Upper lobe of left lung (tissue), 6 donors: ENCODE measurements around the gene HPD. TPM values are rescaled to one million over a fixed set of nuclear protein-coding genes. Genes with fewer than 3 reads are reported as not detected.

Source experiments
- ATAC-seq, 2 donors: fragments of 200-7000 bp; cut with Tn5 transposase; one replicate each; pipeline ENCODE4 v1.9.1; 2022; ENCODE audit warnings: mild to moderate bottlenecking in 2 of 2, moderate library complexity in 2 of 2; ENCODE audit not compliant: low FRiP score in 2 of 2
- DNase-seq, 2 donors: peaks; one replicate each; pipeline ENCODE4 v3.0.0-alpha.2; 2019 to 2020
- H3K27ac ChIP-seq, 4 donors: fragments of 200-600 bp; sonication (generic); one replicate each; pipeline ENCODE4 v1.5.1; 2016 to 2019
- H3K27me3 ChIP-seq, 4 donors: fragments of 200-600 bp; sonication (generic); one replicate each; pipeline ENCODE4 v1.5.1; 2017 to 2019
- H3K36me3 ChIP-seq, 4 donors: fragments of 200-600 bp; sonication (generic); one replicate each; pipeline ENCODE4 v1.5.1; 2016 to 2019
- H3K4me1 ChIP-seq, 4 donors: fragments of 200-600 bp; sonication (generic); one replicate each; pipeline ENCODE4 v1.5.1; 2018 to 2019
- H3K4me3 ChIP-seq, 4 donors: fragments of 200-600 bp; sonication (generic); one replicate each; pipeline ENCODE4 v1.5.1; 2017 to 2019; ENCODE audit warnings: mild to moderate bottlenecking in 2 of 4, moderate library complexity in 1 of 4
- H3K9me3 ChIP-seq, 4 donors: fragments of 200-600 bp; sonication (generic); one replicate each; pipeline ENCODE4 v1.5.1; 2018 to 2019
- CTCF ChIP-seq, 6 experiments: fragments of 450-650 bp in 4 of 6; fragments of 200-600 bp in 2 of 6; sonication (generic) in 2 of 6; IDR thresholded peaks; one replicate each; pipeline ENCODE4 v1.5.1; 2016 to 2019; ENCODE audit warnings: antibody characterized with exemption in 6 of 6
- EP300 ChIP-seq, 4 donors: sonication (generic); formaldehyde crosslinking; IDR thresholded peaks; one replicate each; pipeline ENCODE4 v1.5.1; 2017; ENCODE audit warnings: antibody characterized with exemption in 4 of 4, control low read depth in 2 of 4
- POLR2A ChIP-seq, 4 donors: fragments of 450-650 bp; IDR thresholded peaks; one replicate each; pipeline ENCODE4 v1.5.1; 2016 to 2017; ENCODE audit warnings: antibody characterized with exemption in 4 of 4, mild to moderate bottlenecking in 2 of 4
- POLR2AphosphoS5 ChIP-seq, 2 donors: sonication (generic); formaldehyde crosslinking; IDR thresholded peaks; one replicate each; pipeline ENCODE4 v1.5.1; 2017; ENCODE audit warnings: antibody characterized with exemption in 2 of 2
- WGBS, 2 donors: methylation state at CpG; one replicate each; pipeline ENCODE4 v1.1.5; 2017 to 2018; 5-methylcytosine and 5-hydroxymethylcytosine counted together
- total RNA-seq, 6 donors: library from RNA; depleted of rRNA in 4 of 6; stranded (reverse); fragments of >200 nt in 4 of 6; gene quantifications; one replicate each; pipeline versions ENCODE4 v1.1.0 to v1.2.1, GENCODE V29; 2016 to 2021
- donor health status: DM: no; HTN: no; CAD: no; lungs with moderate emphysema.
- donor health status: DM: no; HTN: yes; CAD: no; lungs with severe emphysema.

The HPD gene
- total RNA-seq, 6 donors from 2014 or later: 1.1 to 7.3 (median 1.7) TPM; not detected in 1

- DNase-seq: no peak
Measured at GRCh38 chr12:121826318-121827150, 32.1 kb downstream of the HPD start.

GRCh38 chr12:121825041-121825523 lies 33.6 kb downstream of the HPD start:
- 91 to 94% methylated on average over 15 to 18 of the region's 18 CpGs for WGBS, 2 donors
- Histone ChIP-seq H3K4me1 (no peaks in the 10 kb centered on the region), H3K27me3 (no peaks in the 10 kb centered on the region), H3K4me3 (no peak overlapping the region), H3K36me3 (peaks cover 35 to 94% (median 70%) of the 10 kb centered on the region in 4 donors), H3K9me3 (no peaks in the 10 kb centered on the region), H3K27ac (no peak overlapping the region)
- DNase-seq (peak in 1 of 2 donors; percentile 72), ATAC-seq (no peak)
- TF ChIP-seq POLR2AphosphoS5 (IDR thresholded peaks at IDR 0.05) (no peak), EP300 (IDR thresholded peaks at IDR 0.05) (no peak), POLR2A (IDR thresholded peaks at IDR 0.05) (no peak), CTCF (IDR thresholded peaks at IDR 0.05) (no peak)

More at GRCh38 chr12:121826318-121827150, 32.1 kb downstream of the HPD start:
- H3K27me3 ChIP-seq: no peaks in the 10 kb centered on the region
- no peak for ATAC-seq
- no peaks in the 10 kb centered on the region for H3K4me1 ChIP-seq
- no peaks in the 10 kb centered on the region for H3K9me3 ChIP-seq
- H3K27ac ChIP-seq: no peak overlapping the region
- TF ChIP-seq CTCF (IDR thresholded peaks at IDR 0.05) (no peak), POLR2AphosphoS5 (IDR thresholded peaks at IDR 0.05) (no peak), POLR2A (IDR thresholded peaks at IDR 0.05) (no peak), EP300 (IDR thresholded peaks at IDR 0.05) (no peak)
- no peak overlapping the region for H3K4me3 ChIP-seq
- WGBS, 2 donors: 86 to 87% methylated on average over 18 of the region's 18 CpGs
- H3K36me3 ChIP-seq: peaks cover 36 to 94% (median 69%) of the 10 kb centered on the region in 4 donors

- no peaks in the 10 kb centered on the region for H3K4me1 ChIP-seq
- DNase-seq (no peak), ATAC-seq (no peak)
- H3K27me3 ChIP-seq: no peaks in the 10 kb centered on the region
- peaks cover 47 to 94% (median 70%) of the 10 kb centered on the region in 4 donors for H3K36me3 ChIP-seq
- H3K9me3 ChIP-seq: no peaks in the 10 kb centered on the region
- TF ChIP-seq EP300 (IDR thresholded peaks at IDR 0.05) (no peak), POLR2A (IDR thresholded peaks at IDR 0.05) (no peak), POLR2AphosphoS5 (IDR thresholded peaks at IDR 0.05) (no peak), CTCF (IDR thresholded peaks at IDR 0.05) (no peak)
- 67 to 82% methylated on average over 5 to 12 of the region's 12 CpGs for WGBS, 2 donors
- no peak overlapping the region for H3K4me3 ChIP-seq
- H3K27ac ChIP-seq: no peak overlapping the region
Measured at GRCh38 chr12:121823727-121824115, 34.9 kb downstream of the HPD start.

GRCh38 chr12:121823101-121823726 lies 35.4 kb downstream of the HPD start:
- TF ChIP-seq POLR2A (IDR thresholded peaks at IDR 0.05) (no peak), EP300 (IDR thresholded peaks at IDR 0.05) (no peak), CTCF (IDR thresholded peaks at IDR 0.05) (no peak), POLR2AphosphoS5 (IDR thresholded peaks at IDR 0.05) (no peak)
- DNase-seq (peak in 1 of 2 donors; percentile 80), ATAC-seq (no peak)
- Histone ChIP-seq H3K9me3 (no peaks in the 10 kb centered on the region), H3K4me1 (no peaks in the 10 kb centered on the region), H3K4me3 (no peak overlapping the region), H3K27ac (no peak overlapping the region), H3K27me3 (no peaks in the 10 kb centered on the region), H3K36me3 (peaks cover 47 to 94% (median 71%) of the 10 kb centered on the region in 4 donors)
- WGBS, 2 donors: 95 to 100% methylated on average over 1 to 32 of the region's 36 CpGs
